Lower leg skin (tissue), 4 donors: ENCODE results near the gene LRP1B. TPM values are rescaled to one million over a fixed set of nuclear protein-coding genes. Genes with fewer than 3 reads are reported as not detected.

Source experiments
- DNase-seq, 2 donors: peaks; one replicate each; pipeline ENCODE4 v3.0.0-alpha.2; 2019; ENCODE audit warnings: low spot score in 2 of 2
- H3K4me3 ChIP-seq: fragments of 200-600 bp; sonication (generic); 2 replicates; pipeline ENCODE4 v1.5.1; 2017; ENCODE audit warnings: mild to moderate bottlenecking, low read depth; ENCODE audit not compliant: poor library complexity, severe bottlenecking
- POLR2A ChIP-seq, 2 donors: fragments of 450-650 bp; IDR thresholded peaks; one replicate each; pipeline ENCODE4 v1.6.1; 2016 to 2017; ENCODE audit warnings: antibody characterized with exemption in 2 of 2, mild to moderate bottlenecking in 1 of 2, moderate library complexity in 1 of 2
- WGBS, 2 donors: methylation state at CpG; one replicate each; pipeline ENCODE4 v1.1.5; 2018; 5-methylcytosine and 5-hydroxymethylcytosine counted together
- intact Hi-C: fragments of 100-400 bp; cut with DNase I; formaldehyde crosslinking; loops from one replicate; pipeline ENCODE4 v1.15.0; 2023; ENCODE audit warnings: low total_unique reads
- total RNA-seq, 4 donors: library from RNA; depleted of rRNA; stranded (reverse); fragments of >200 nt; gene quantifications; one replicate each; pipeline ENCODE4 v1.1.0, GENCODE V29; 2016
- TF ChIP-seq, protein P1 (sequence below), 3 donors: fragments of 450-650 bp; IDR thresholded peaks; one replicate each; pipeline ENCODE4 v1.5.1; 2016; ENCODE audit warnings: antibody characterized with exemption in 3 of 3, mild to moderate bottlenecking in 3 of 3, moderate library complexity in 2 of 3

Gene LRP1B
- total RNA-seq, 4 donors from 2014 or later: 0.80 to 1.6 (median 1.0) TPM

DNA sequence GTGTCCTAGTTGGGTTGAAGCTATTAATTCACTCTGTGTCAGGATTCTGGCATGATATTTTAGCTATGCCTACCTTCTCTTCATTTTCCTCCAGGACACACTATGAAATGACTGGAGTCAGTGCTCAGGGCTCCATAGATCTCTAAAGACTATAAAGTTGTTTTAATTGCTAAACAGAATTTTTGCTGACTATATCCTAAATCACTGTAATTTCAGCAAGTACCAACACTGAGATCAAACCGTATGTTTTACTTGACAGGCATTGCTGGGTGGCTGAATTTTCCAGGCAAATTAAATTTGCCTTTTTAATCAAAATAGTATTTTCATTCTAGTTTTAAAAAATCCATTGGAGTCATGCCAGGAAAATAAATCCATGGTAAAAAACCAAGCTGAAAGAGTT is 138.1 kb downstream of the LRP1B start:
- DNase-seq: no peak
- 56 to 71% methylated on average over 1 of the region's 1 CpG for WGBS, 2 donors
- TF ChIP-seq, protein P1, sequence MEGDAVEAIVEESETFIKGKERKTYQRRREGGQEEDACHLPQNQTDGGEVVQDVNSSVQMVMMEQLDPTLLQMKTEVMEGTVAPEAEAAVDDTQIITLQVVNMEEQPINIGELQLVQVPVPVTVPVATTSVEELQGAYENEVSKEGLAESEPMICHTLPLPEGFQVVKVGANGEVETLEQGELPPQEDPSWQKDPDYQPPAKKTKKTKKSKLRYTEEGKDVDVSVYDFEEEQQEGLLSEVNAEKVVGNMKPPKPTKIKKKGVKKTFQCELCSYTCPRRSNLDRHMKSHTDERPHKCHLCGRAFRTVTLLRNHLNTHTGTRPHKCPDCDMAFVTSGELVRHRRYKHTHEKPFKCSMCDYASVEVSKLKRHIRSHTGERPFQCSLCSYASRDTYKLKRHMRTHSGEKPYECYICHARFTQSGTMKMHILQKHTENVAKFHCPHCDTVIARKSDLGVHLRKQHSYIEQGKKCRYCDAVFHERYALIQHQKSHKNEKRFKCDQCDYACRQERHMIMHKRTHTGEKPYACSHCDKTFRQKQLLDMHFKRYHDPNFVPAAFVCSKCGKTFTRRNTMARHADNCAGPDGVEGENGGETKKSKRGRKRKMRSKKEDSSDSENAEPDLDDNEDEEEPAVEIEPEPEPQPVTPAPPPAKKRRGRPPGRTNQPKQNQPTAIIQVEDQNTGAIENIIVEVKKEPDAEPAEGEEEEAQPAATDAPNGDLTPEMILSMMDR (IDR thresholded peaks at IDR 0.05): no peak
- TF ChIP-seq POLR2A (IDR thresholded peaks at IDR 0.05): no peak
- intact Hi-C loops: no loop called here
- H3K4me3 ChIP-seq: no peak overlapping the region

DNA sequence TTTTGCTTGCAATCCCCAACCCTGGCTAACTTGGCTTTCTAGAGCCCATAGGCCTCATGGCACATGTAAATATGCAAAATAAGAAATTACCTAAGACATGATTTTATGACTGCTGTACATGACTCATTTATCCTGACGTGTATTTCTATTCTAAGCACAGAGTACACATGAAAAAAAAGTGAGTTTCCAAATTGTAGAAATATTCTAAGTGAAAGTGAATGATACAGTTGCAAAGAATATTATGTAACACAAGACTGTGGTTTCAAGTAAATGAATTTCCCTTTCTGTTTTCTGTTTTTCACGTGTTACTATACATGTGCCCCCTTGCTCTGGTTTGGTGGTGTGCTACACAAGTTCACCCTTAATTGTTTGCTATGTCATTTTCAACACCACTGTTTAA is 162.4 kb downstream of the LRP1B start:
- 25 to 32% methylated on average over 2 of the region's 2 CpGs for WGBS, 2 donors
- intact Hi-C loops: no loop called here

DNA sequence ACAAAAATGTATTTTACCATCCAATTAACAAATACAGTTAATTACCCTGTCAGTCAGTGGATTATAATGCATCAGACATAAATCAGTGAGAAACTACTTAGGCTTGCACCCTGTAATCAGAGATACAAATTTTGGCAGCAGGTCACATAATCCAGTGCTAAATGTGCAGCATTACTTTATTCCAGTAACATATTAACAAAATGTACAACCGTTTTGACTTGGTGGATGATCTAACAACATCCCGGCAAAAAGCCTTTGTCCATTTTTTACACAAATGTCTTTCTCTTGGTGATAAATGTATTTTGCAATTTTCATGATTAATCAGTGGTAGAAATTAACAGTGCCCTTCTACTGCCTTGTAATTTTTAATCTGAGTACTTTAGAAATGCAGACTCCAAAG is 162.8 kb downstream of the LRP1B start:
- no peak for DNase-seq
- 47 to 61% methylated on average over 2 of the region's 2 CpGs for WGBS, 2 donors
- no peak for TF ChIP-seq POLR2A (IDR thresholded peaks at IDR 0.05)
- TF ChIP-seq, protein P1 (IDR thresholded peaks at IDR 0.05): no peak
- H3K4me3 ChIP-seq: no peak overlapping the region
- intact Hi-C loops: no loop called here

More for the DNA sequence above, 162.4 kb downstream of the LRP1B start:
- DNase-seq: no peak
- TF ChIP-seq POLR2A (IDR thresholded peaks at IDR 0.05): no peak
- TF ChIP-seq, protein P1 (IDR thresholded peaks at IDR 0.05): no peak
- no peak overlapping the region for H3K4me3 ChIP-seq

DNA sequence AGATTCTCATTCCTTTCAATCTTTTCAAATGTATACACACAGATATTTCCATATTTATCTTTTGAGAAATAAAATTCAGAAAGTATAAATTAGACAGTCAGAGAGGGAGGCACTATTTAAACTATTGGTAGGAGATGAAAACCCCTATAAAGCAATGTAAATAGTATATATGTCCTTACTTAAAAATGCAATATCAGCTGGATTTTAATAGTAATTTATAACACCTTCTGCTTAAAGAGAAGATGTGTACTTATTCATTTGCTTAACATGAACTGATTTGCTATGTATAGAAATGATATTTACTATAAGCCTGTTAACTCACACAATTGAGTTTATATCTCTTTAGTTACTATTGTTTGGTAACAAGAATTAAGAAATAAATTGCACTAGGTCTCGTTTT is 163.3 kb downstream of the LRP1B start:
- DNase-seq: no peak
- no peak overlapping the region for H3K4me3 ChIP-seq
- intact Hi-C loops: no loop called here
- 72 to 76% methylated on average over 1 of the region's 1 CpG for WGBS, 2 donors
- no peak for TF ChIP-seq POLR2A (IDR thresholded peaks at IDR 0.05)
- TF ChIP-seq, protein P1 (IDR thresholded peaks at IDR 0.05): no peak

DNA sequence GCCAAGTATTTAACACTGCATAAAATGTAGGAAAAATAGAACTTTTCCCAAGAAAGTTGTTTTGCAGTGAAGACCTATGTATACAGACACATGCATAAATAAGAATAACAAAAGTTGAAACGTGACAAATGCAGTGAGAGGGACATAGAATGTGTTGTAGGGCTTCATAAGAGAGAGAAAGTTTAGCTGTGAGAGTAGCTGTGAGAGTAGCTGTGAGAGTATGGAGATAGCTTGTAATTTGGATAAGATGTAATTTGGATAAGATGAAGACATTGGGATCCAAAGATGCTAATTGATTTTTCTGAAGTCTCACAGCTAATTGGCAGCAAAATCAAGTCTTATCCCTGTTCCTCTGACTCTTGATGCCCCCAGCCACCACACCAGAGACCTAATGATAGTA is 170.9 kb downstream of the LRP1B start:
- WGBS, 2 donors: 61 to 69% methylated on average over 1 of the region's 1 CpG
- no peak overlapping the region for H3K4me3 ChIP-seq
- intact Hi-C loops: no loop called here
- DNase-seq: no peak
- no peak for TF ChIP-seq POLR2A (IDR thresholded peaks at IDR 0.05)
- TF ChIP-seq, protein P1 (IDR thresholded peaks at IDR 0.05): no peak

DNA sequence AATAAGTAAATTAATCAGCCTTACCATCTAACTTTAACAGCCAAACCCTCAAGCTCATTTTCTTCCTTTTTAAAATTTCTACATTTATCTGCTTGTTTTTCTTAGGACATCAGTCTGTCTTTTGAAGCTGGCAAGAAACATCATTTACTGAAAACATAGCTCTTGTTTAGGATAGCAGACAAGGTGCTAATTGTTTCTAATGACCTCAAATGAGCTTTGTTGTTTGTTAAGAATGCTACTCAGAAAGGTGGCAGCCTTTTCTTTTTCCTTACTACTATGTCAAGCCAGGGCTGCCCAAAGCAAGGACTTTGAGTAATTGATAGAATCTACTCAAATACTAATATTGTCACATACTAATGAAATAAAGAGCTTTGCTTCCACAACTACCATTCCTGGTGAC is 171.8 kb downstream of the LRP1B start:
- no peak for DNase-seq
- intact Hi-C loops: no loop called here
- no peak overlapping the region for H3K4me3 ChIP-seq
- TF ChIP-seq, protein P1 (IDR thresholded peaks at IDR 0.05): no peak
- TF ChIP-seq POLR2A (IDR thresholded peaks at IDR 0.05): no peak
